Activated naive CD4-positive, alpha-beta T cell treated with anti-CD3 and anti-CD28 coated beads for 36 hours (primary cell): ENCODE measurements around the gene MET. TPM values are rescaled to one million over a fixed set of nuclear protein-coding genes. Genes with fewer than 3 reads are reported as not detected.
"Not testable (repeated sequence)": the region's sequence is repeated elsewhere in the genome, so short reads cannot be mapped to it uniquely, and the experiment has no call there.

Source experiments
- CTCF ChIA-PET: fragments of 350-600 bp; sonication (Branson Sonifier 250); formaldehyde crosslinking; loops from one replicate; lab custom pipeline; 2021; ENCODE audit warnings: antibody characterized with exemption; lab: Charles Lee
- DNase-seq: peaks from one replicate; pipeline ENCODE4 v3.0.0-alpha.2; 2020
- H3K27ac Mint-ChIP-seq: one replicate; pipeline ENCODE4 v1.8.0; 2021; ENCODE audit warnings: mild to moderate bottlenecking, mixed read lengths
- H3K27me3 Mint-ChIP-seq: one replicate; pipeline ENCODE4 v1.8.0; 2021; ENCODE audit warnings: low read depth, mixed read lengths
- H3K36me3 Mint-ChIP-seq: one replicate; pipeline ENCODE4 v1.8.0; 2021; ENCODE audit warnings: low read depth, mixed read lengths
- H3K4me1 Mint-ChIP-seq: one replicate; pipeline ENCODE4 v1.8.0; 2021; ENCODE audit warnings: low read depth, mixed read lengths
- H3K4me3 Mint-ChIP-seq: one replicate; pipeline ENCODE4 v1.8.0; 2021; ENCODE audit warnings: mild to moderate bottlenecking, moderate library complexity, mixed read lengths
- H3K9me3 Mint-ChIP-seq: one replicate; pipeline ENCODE4 v1.8.0; 2021; ENCODE audit warnings: mixed read lengths
- intact Hi-C: fragments of 100-400 bp; cut with micrococcal nuclease; formaldehyde crosslinking; loops from one replicate; pipeline ENCODE4 v1.15.1; 2023
- total RNA-seq, 2 experiments: library from RNA; stranded (reverse); gene quantifications; one replicate each; pipeline ENCODE4 v1.2.3, GENCODE V29; 2021

The MET gene
- total RNA-seq, 2 experiments from 2014 or later: 0.42 to 0.52 TPM

DNA sequence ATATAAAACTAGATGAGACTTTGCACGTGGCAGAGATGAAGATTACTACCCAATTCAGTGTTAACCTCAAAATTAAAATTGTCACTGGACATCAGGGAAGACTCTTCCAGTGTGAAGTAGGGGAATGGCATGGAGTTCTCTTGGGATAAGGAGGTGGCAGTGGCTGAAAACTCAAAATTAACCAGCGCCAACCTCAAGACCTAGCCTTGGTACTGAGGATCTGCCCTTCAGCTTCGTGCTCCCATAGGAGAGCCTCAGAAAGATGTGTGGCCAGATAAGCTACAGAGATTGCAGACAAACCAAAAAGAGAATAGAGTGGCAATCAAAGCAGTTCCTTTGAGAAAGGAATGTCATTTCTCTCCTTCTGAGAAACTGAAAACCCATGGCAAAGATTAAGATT is 143.0 kb downstream of the MET start:
- no peaks in the 10 kb centered on the region for H3K27me3 Mint-ChIP-seq
- CTCF ChIA-PET: interaction anchor here (0.9 kb wide), 1 partner anchor 169 kb away, joined by 3 read pairs; no protein-coding TSS in a partner anchor
- no peak overlapping the region for H3K27ac Mint-ChIP-seq

GRCh38 chr7:116820149-116820548 is 148.2 kb downstream of the MET start:
- peaks cover 8% of the 10 kb centered on the region for H3K9me3 Mint-ChIP-seq
- H3K27ac Mint-ChIP-seq: no peak overlapping the region
- H3K4me1 Mint-ChIP-seq: peaks cover 4% of the 10 kb centered on the region
- intact Hi-C loops: no loop called here
- H3K4me3 Mint-ChIP-seq: no peak overlapping the region
- H3K36me3 Mint-ChIP-seq: no peaks in the 10 kb centered on the region
- H3K27me3 Mint-ChIP-seq: peaks cover 4% of the 10 kb centered on the region
- CTCF ChIA-PET: no interaction called here
- no peak for DNase-seq

More for the DNA sequence above, 143.0 kb downstream of the MET start:
- Mint-ChIP-seq H3K4me1 (no peaks in the 10 kb centered on the region), H3K36me3 (no peaks in the 10 kb centered on the region), H3K9me3 (no peaks in the 10 kb centered on the region), H3K4me3 (no peak overlapping the region)
- intact Hi-C loops: no loop called here
- no peak for DNase-seq

DNA sequence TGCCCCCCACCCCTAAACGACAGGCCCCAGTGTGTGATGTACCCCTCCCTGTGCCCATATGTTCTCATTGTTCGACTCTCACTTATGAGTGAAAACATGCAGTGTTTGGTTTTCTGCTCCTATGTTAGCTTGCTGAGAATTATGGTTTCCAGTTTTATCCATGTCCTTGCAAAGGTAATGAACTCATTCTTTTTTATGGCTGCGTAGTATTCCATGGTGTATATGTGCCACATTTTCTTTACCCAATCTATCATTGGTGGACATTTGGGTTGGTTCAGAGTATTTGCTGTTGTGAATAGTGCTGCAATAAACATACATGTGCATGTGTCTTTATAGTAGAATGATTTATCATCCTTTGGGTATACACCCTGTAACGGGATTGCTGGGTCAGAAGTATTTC is 149.7 kb downstream of the MET start:
- CTCF ChIA-PET, H3K4me1 Mint-ChIP-seq, H3K4me3 Mint-ChIP-seq, intact Hi-C loops, H3K36me3 Mint-ChIP-seq, H3K27ac Mint-ChIP-seq, DNase-seq, H3K9me3 Mint-ChIP-seq: not testable (repeated sequence)
- H3K27me3 Mint-ChIP-seq: peaks cover 14% of the 10 kb centered on the region

DNA sequence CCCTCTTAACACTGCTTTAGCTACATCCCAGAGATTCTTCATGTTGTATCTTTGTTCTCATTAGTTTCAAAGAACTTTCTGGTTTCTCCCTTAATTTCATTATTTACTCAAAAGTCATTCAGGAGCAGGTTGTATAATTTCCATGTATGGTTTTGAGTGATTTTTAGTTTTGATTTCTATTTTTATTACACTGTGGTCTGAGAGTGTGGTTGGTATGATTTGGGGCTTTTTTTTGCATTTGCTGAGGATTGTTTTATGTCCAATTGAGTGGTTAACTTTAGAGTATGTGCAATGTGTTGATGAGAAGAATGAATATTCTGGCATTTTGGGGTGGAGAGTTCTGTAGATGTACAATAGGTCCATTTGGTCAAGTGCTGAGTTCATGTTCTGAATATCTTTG is 152.5 kb downstream of the MET start:
- H3K4me3 Mint-ChIP-seq: no peak overlapping the region
- H3K27me3 Mint-ChIP-seq: peaks cover 17% of the 10 kb centered on the region
- peaks cover 4% of the 10 kb centered on the region for H3K4me1 Mint-ChIP-seq
- H3K9me3 Mint-ChIP-seq: peaks cover 8% of the 10 kb centered on the region
- intact Hi-C loops: no loop called here
- DNase-seq: no peak
- H3K36me3 Mint-ChIP-seq: no peaks in the 10 kb centered on the region
- CTCF ChIA-PET: no interaction called here
- H3K27ac Mint-ChIP-seq: no peak overlapping the region

- CTCF ChIA-PET: interaction anchor here (0.6 to 0.7 kb wide), 4 partner anchors 62 to 339 kb away, joined by 3 to 6 read pairs (median 3); no protein-coding TSS in a partner anchor
- peaks cover 4% of the 10 kb centered on the region for H3K4me1 Mint-ChIP-seq
These were observed 156.3 kb downstream of the MET start for GRCh38 chr7:116828281-116828680.

DNA sequence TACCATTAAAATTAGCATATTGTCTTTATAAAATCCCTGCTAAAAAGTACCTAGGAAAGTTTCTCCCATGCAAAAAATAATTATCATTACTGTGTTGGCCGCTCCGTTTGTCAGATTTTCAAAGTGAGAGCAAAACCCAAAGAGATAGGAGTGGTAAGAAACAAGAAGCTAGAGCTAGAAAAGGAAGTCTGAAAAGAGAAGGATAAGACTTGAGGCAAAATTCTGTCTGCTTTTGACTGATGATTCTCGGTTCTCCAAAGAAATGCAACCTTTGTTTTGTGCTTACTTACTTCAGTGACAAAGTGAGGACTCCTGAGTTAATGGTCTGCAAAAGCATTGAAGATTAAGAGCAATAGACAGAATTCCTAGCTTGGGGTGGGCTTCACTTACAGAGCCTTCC is 157.0 kb downstream of the MET start:
- CTCF ChIA-PET: interaction anchor here (0.7 kb wide), 1 partner anchor 340 kb away, joined by 3 read pairs; no protein-coding TSS in a partner anchor
- peaks cover 17% of the 10 kb centered on the region for H3K27me3 Mint-ChIP-seq
- H3K9me3 Mint-ChIP-seq: peaks cover 6% of the 10 kb centered on the region
- intact Hi-C loops: loop anchor here (5.0 kb wide), 1 partner anchor 298 kb away; no protein-coding TSS in a partner anchor
- peaks cover 4% of the 10 kb centered on the region for H3K4me1 Mint-ChIP-seq
- DNase-seq: no peak
- H3K4me3 Mint-ChIP-seq: no peak overlapping the region
- no peak overlapping the region for H3K27ac Mint-ChIP-seq
- H3K36me3 Mint-ChIP-seq: no peaks in the 10 kb centered on the region

More at GRCh38 chr7:116828281-116828680, 156.3 kb downstream of the MET start:
- Mint-ChIP-seq H3K4me3 (no peak overlapping the region), H3K27ac (no peak overlapping the region), H3K36me3 (no peaks in the 10 kb centered on the region), H3K9me3 (peaks cover 6% of the 10 kb centered on the region), H3K27me3 (peaks cover 17% of the 10 kb centered on the region)
- DNase-seq: peak; percentile 12
- intact Hi-C loops: loop anchor here (5.0 kb wide), 1 partner anchor 299 kb away; no protein-coding TSS in a partner anchor

GRCh38 chr7:116829493-116829892 is 157.5 kb downstream of the MET start:
- Mint-ChIP-seq H3K4me3 (no peak overlapping the region), H3K36me3 (no peaks in the 10 kb centered on the region), H3K27ac (no peak overlapping the region), H3K4me1 (peaks cover 2% of the 10 kb centered on the region), H3K9me3 (peaks cover 3% of the 10 kb centered on the region), H3K27me3 (peaks cover 16% of the 10 kb centered on the region)
- intact Hi-C loops: loop anchor here (5.0 kb wide), 1 partner anchor 298 kb away; no protein-coding TSS in a partner anchor
- CTCF ChIA-PET: no interaction called here
- DNase-seq: no peak

DNA sequence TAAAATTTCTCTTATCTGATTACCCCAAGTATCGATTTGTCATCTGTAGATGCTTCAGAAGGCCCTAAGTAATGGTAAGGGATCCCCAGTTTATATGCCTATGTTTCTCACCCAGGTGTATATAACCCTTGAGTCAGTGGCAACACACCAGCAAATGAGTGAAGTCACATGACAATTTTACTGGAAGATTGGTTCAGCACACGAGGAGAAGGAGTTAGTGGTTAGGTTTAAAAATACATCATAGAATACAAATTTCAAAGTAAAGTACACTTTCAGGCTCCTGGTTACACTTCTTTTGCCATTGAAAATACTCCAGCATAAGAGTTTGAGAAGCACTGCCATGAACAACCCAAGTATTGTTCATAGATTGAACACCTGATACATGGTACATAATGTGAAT is 160.7 kb downstream of the MET start:
- H3K4me1 Mint-ChIP-seq: no peaks in the 10 kb centered on the region

GRCh38 chr7:116834815-116835504 is 163.0 kb downstream of the MET start:
- Mint-ChIP-seq H3K4me1 (no peaks in the 10 kb centered on the region), H3K36me3 (no peaks in the 10 kb centered on the region), H3K4me3 (no peak overlapping the region), H3K9me3 (no peaks in the 10 kb centered on the region), H3K27me3 (no peaks in the 10 kb centered on the region), H3K27ac (no peak overlapping the region)
- intact Hi-C loops: no loop called here
- DNase-seq: no peak
- CTCF ChIA-PET: interaction anchor here (1.3 kb wide), 1 partner anchor 244 kb away, joined by 3 read pairs; no protein-coding TSS in a partner anchor

More for the DNA sequence above, 160.7 kb downstream of the MET start:
- Mint-ChIP-seq H3K27ac (no peak overlapping the region), H3K36me3 (no peaks in the 10 kb centered on the region), H3K4me3 (no peak overlapping the region), H3K27me3 (no peaks in the 10 kb centered on the region), H3K9me3 (no peaks in the 10 kb centered on the region)
- no peak for DNase-seq
- intact Hi-C loops: no loop called here
- CTCF ChIA-PET: interaction anchor here (0.9 kb wide), 1 partner anchor 16 kb away, joined by 5 read pairs; no protein-coding TSS in a partner anchor

- Mint-ChIP-seq H3K36me3 (no peaks in the 10 kb centered on the region), H3K27ac (no peak overlapping the region), H3K27me3 (peaks cover 3% of the 10 kb centered on the region), H3K4me1 (no peaks in the 10 kb centered on the region), H3K4me3 (no peak overlapping the region), H3K9me3 (no peaks in the 10 kb centered on the region)
- CTCF ChIA-PET: no interaction called here
- DNase-seq: no peak
- intact Hi-C loops: no loop called here
These were observed 164.1 kb downstream of the MET start for GRCh38 chr7:116836048-116836447.

DNA sequence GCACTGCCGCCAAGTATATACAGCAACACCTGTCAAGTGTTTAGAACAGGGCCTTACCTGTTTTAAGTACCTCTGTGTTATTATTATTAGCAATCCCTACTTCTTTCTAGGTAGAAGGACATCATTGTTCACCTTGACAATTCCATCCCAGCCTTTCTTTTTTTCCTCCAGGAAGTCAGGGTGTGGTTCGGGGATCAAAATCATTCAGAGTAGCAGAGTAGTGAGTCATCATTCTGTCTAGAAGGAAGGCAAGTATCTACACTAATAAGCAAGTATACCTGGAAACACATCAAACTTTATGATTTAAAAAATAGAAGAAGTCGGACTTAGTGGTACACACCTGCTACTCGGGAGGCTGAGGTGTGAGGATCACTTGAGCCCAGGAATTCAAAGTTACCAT is 164.9 kb downstream of the MET start:
- no peak for DNase-seq
- intact Hi-C loops: no loop called here
- Mint-ChIP-seq H3K4me3 (no peak overlapping the region), H3K27me3 (peaks cover 8% of the 10 kb centered on the region), H3K27ac (no peak overlapping the region), H3K36me3 (no peaks in the 10 kb centered on the region), H3K4me1 (no peaks in the 10 kb centered on the region), H3K9me3 (no peaks in the 10 kb centered on the region)
- CTCF ChIA-PET: no interaction called here

GRCh38 chr7:116837586-116837985 is 165.6 kb downstream of the MET start:
- Mint-ChIP-seq H3K4me3 (no peak overlapping the region), H3K27ac (no peak overlapping the region), H3K9me3 (no peaks in the 10 kb centered on the region), H3K4me1 (no peaks in the 10 kb centered on the region), H3K27me3 (peaks cover 8% of the 10 kb centered on the region), H3K36me3 (no peaks in the 10 kb centered on the region)
- CTCF ChIA-PET: no interaction called here
- no peak for DNase-seq
- intact Hi-C loops: no loop called here

- intact Hi-C loops: no loop called here
- Mint-ChIP-seq H3K4me1 (peaks cover 5% of the 10 kb centered on the region), H3K4me3 (no peak overlapping the region)
These were observed 168.3 kb downstream of the MET start for GRCh38 chr7:116840256-116840655.

More at GRCh38 chr7:116840256-116840655, 168.3 kb downstream of the MET start:
- no peak for DNase-seq
- CTCF ChIA-PET: no interaction called here
- H3K27me3 Mint-ChIP-seq: peaks cover 15% of the 10 kb centered on the region
- no peaks in the 10 kb centered on the region for H3K9me3 Mint-ChIP-seq
- H3K36me3 Mint-ChIP-seq: no peaks in the 10 kb centered on the region
- H3K27ac Mint-ChIP-seq: no peak overlapping the region
